ENCODE measurements around the gene KCTD16. TPM values are rescaled to one million over a fixed set of nuclear protein-coding genes. Genes with fewer than 3 reads are reported as not detected.

Gene KCTD16
- total and polyA plus RNA-seq, 2 donors from 2014 or later, result 0.24 to 2.5 TPM

DNA sequence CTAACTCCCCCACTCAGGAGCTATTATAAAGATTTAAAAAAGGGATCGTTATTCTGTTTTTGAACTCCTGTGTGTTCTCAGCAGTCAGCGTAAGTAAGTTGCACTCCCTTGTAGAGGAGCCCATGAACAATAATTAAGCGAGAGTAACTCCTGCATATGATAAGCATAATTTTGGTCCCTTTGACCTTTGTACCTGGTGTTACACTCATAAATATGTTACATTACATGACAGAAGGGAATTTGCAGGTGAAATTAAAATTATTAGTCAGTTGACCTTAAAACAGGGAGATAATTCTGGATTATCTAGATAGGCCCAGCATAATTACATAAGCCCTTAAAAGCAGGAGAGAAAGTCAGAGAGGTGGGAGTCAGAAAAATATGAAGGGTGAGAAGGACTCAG, 197.3 kb downstream of the KCTD16 start:
- H3K27me3 ChIP-seq (ENCODE audit: control insufficient read depth, insufficient read depth, low read length), result no peaks in the 10 kb centered on the region
- no peak overlapping the region for H3K9ac ChIP-seq (ENCODE audit: low read length in 3 of 3)
- H3K4me3 ChIP-seq (ENCODE audit: low read length in 3 of 3), result no peak overlapping the region
- no peak overlapping the region for H3K27ac ChIP-seq (ENCODE audit: low read depth in 2 of 2, low read length in 2 of 2)
- no peak for DNase-seq
- TF ChIP-seq, protein P1, sequence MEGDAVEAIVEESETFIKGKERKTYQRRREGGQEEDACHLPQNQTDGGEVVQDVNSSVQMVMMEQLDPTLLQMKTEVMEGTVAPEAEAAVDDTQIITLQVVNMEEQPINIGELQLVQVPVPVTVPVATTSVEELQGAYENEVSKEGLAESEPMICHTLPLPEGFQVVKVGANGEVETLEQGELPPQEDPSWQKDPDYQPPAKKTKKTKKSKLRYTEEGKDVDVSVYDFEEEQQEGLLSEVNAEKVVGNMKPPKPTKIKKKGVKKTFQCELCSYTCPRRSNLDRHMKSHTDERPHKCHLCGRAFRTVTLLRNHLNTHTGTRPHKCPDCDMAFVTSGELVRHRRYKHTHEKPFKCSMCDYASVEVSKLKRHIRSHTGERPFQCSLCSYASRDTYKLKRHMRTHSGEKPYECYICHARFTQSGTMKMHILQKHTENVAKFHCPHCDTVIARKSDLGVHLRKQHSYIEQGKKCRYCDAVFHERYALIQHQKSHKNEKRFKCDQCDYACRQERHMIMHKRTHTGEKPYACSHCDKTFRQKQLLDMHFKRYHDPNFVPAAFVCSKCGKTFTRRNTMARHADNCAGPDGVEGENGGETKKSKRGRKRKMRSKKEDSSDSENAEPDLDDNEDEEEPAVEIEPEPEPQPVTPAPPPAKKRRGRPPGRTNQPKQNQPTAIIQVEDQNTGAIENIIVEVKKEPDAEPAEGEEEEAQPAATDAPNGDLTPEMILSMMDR (IDR thresholded peaks at IDR 0.05; ENCODE audit: borderline replicate concordance, extremely low read depth, insufficient read depth), result no peak
- intact Hi-C loops (cut with DNase I), result no loop called here
- H3K9me3 ChIP-seq (ENCODE audit: control insufficient read depth in 2 of 3, insufficient read depth in 1 of 3, low read length in 3 of 3), result no peaks in the 10 kb centered on the region
- no peaks in the 10 kb centered on the region for H3K36me3 ChIP-seq (ENCODE audit: control insufficient read depth in 2 of 3, insufficient read depth in 3 of 3, low read length in 3 of 3)
- no peak for FAIRE-seq
- H3K4me1 ChIP-seq (ENCODE audit: control insufficient read depth in 2 of 3, insufficient read depth in 2 of 3, low read depth in 1 of 3, low read length in 3 of 3), result no peaks in the 10 kb centered on the region

DNA sequence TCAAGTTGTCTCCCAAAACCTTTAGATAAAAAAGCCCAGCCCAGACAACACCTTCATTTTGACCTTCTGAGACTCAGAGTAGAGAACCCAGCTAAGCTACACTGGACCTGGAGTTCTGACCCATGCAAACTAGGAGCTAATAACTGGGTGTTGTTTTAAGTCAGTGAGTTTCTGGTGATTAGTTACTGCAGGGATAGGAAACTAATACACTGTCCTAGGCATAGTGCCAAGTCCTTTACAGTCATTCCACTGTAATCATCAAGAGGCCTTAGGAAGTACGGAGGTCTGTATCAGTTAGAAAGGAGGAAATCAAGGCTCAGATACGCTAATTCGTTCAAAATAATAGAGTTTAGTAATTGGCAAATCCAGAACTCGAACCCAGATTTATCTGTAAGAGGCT, 197.9 kb downstream of the KCTD16 start:
- H3K4me3 ChIP-seq (ENCODE audit: low read length in 3 of 3), result no peak overlapping the region
- H3K9ac ChIP-seq (ENCODE audit: low read length in 3 of 3), result no peak overlapping the region
- FAIRE-seq (no peak), DNase-seq (peak in 1 of 5 donors; percentile 26)
- H3K4me1 ChIP-seq (ENCODE audit: control insufficient read depth in 2 of 3, insufficient read depth in 2 of 3, low read depth in 1 of 3, low read length in 3 of 3), result no peaks in the 10 kb centered on the region
- H3K27me3 ChIP-seq (ENCODE audit: control insufficient read depth, insufficient read depth, low read length), result no peaks in the 10 kb centered on the region
- H3K27ac ChIP-seq (ENCODE audit: low read depth in 2 of 2, low read length in 2 of 2), result no peak overlapping the region
- H3K36me3 ChIP-seq (ENCODE audit: control insufficient read depth in 2 of 3, insufficient read depth in 3 of 3, low read length in 3 of 3), result no peaks in the 10 kb centered on the region
- TF ChIP-seq, protein P1 (IDR thresholded peaks at IDR 0.05; ENCODE audit: borderline replicate concordance, extremely low read depth, insufficient read depth), result no peak
- no peaks in the 10 kb centered on the region for H3K9me3 ChIP-seq (ENCODE audit: control insufficient read depth in 2 of 3, insufficient read depth in 1 of 3, low read length in 3 of 3)
- intact Hi-C loops (cut with DNase I), result no loop called here

DNA sequence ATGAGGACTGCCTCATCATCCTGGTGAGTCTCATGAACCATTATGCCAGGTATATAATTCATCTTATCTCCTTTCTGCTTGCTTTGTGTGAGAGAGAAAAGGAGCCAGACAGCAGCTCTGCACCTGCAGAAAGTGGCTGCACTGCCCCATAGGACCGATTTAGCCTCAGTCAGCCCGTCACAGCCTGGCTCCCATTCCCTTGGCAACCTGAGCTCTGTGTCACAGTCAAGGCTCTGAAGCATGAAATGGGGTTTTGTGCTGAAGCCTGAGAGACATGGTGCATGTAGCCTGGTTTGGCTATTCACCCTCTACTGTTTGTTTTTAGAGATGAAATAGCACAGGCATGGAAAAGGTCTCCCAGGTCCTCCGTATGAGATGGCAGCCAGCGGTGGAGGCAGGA, 198.3 kb downstream of the KCTD16 start:
- H3K9ac ChIP-seq (ENCODE audit: low read length in 3 of 3), result no peak overlapping the region
- intact Hi-C loops (cut with DNase I), result no loop called here
- DNase-seq, result peak; percentile 51 to 87 (median 70)
- no peaks in the 10 kb centered on the region for H3K27me3 ChIP-seq (ENCODE audit: control insufficient read depth, insufficient read depth, low read length)
- H3K36me3 ChIP-seq (ENCODE audit: control insufficient read depth in 2 of 3, insufficient read depth in 3 of 3, low read length in 3 of 3), result no peaks in the 10 kb centered on the region
- no peak for FAIRE-seq
- H3K9me3 ChIP-seq (ENCODE audit: control insufficient read depth in 2 of 3, insufficient read depth in 1 of 3, low read length in 3 of 3), result no peaks in the 10 kb centered on the region
- H3K4me3 ChIP-seq (ENCODE audit: low read length in 3 of 3), result no peak overlapping the region
- TF ChIP-seq, protein P1 (IDR thresholded peaks at IDR 0.05; ENCODE audit: borderline replicate concordance, extremely low read depth, insufficient read depth), result no peak
- H3K27ac ChIP-seq (ENCODE audit: low read depth in 2 of 2, low read length in 2 of 2), result no peak overlapping the region
- no peaks in the 10 kb centered on the region for H3K4me1 ChIP-seq (ENCODE audit: control insufficient read depth in 2 of 3, insufficient read depth in 2 of 3, low read depth in 1 of 3, low read length in 3 of 3)

DNA sequence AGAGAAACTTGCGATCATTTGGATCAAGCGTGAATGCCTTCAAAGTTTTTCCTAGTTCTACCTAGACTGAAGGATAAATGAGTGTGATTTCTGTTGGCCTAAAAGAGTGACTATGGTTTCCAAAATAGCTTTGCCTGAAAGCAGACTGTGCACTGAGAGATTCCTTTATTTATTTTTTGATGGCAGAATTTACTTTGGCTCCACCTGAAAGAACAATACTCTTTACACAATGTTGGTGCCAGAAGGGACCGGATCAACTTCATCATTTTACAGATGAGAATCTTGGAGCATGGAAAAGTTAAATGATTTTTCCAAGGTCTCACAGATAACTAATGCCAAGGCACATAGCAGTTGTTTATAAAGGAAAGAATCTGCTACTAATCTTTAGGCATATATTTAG, 199.6 kb downstream of the KCTD16 start:
- Histone ChIP-seq H3K36me3 (ENCODE audit: control insufficient read depth in 2 of 3, insufficient read depth in 3 of 3, low read length in 3 of 3) (no peaks in the 10 kb centered on the region), H3K4me1 (ENCODE audit: control insufficient read depth in 2 of 3, insufficient read depth in 2 of 3, low read depth in 1 of 3, low read length in 3 of 3) (no peaks in the 10 kb centered on the region), H3K9ac (ENCODE audit: low read length in 3 of 3) (no peak overlapping the region), H3K27ac (ENCODE audit: low read depth in 2 of 2, low read length in 2 of 2) (no peak overlapping the region), H3K4me3 (ENCODE audit: low read length in 3 of 3) (no peak overlapping the region), H3K27me3 (ENCODE audit: control insufficient read depth, insufficient read depth, low read length) (no peaks in the 10 kb centered on the region), H3K9me3 (ENCODE audit: control insufficient read depth in 2 of 3, insufficient read depth in 1 of 3, low read length in 3 of 3) (no peaks in the 10 kb centered on the region)
- FAIRE-seq (no peak), DNase-seq (no peak)
- intact Hi-C loops (cut with DNase I), result no loop called here
- TF ChIP-seq, protein P1 (IDR thresholded peaks at IDR 0.05; ENCODE audit: borderline replicate concordance, extremely low read depth, insufficient read depth), result no peak
